HEK293 (cell line): ENCODE data around the gene PLD6.
A peak's percentile ranks its signal among the peaks of the same experiment; 100 is the strongest.

Experiments
- CTCF ChIA-PET: fragments of 350-600 bp; formaldehyde crosslinking; extraction: SDS; loops from one replicate; lab custom pipeline; 2021; ENCODE audit warnings: antibody characterized with exemption; lab: Yijun Ruan, JAX
- POLR2A ChIA-PET: fragments of 300-600 bp; formaldehyde crosslinking; extraction: SDS; loops from one replicate; lab custom pipeline; 2020; ENCODE audit warnings: antibody characterized with exemption, inconsistent platforms; lab: Yijun Ruan, JAX
- H3K27ac ChIP-seq: fragments of 200-500 bp; sonication (Bioruptor generic); 2 replicates; pipeline ENCODE4 v1.5.1; 2014; ENCODE audit warnings: low read depth, low read length, control low read depth, inconsistent platforms; ENCODE audit errors: extremely low read depth
- H3K36me3 ChIP-seq, 2 experiments: fragments of 200-500 bp in 1 of 2; sonication (Bioruptor generic) in 1 of 2; 1 replicate in 1 of 2; 2 replicates in 1 of 2; pipeline ENCODE4 v1.5.1; 2014 to 2017; ENCODE audit warnings: inconsistent platforms in 2 of 2, low read length in 2 of 2; ENCODE audit not compliant: control insufficient read depth in 2 of 2, insufficient read depth in 1 of 2
- H3K4me1 ChIP-seq: fragments of 200-500 bp; sonication (Bioruptor generic); 2 replicates; pipeline ENCODE4 v1.5.1; 2014; ENCODE audit warnings: mild to moderate bottlenecking, low read length, inconsistent platforms; ENCODE audit not compliant: control insufficient read depth, insufficient read depth
- H3K4me3 ChIP-seq: 2 replicates; pipeline ENCODE4 v1.5.1; 2011; ENCODE audit warnings: low read depth, mild to moderate bottlenecking, control low read depth, low read length, moderate library complexity
- H3K9me3 ChIP-seq: fragments of 200-500 bp; sonication (Bioruptor generic); 2 replicates; pipeline ENCODE4 v1.5.1; 2014; ENCODE audit warnings: low read depth, low read length, inconsistent platforms; ENCODE audit not compliant: control insufficient read depth, insufficient read depth
- BCL11B ChIP-seq: fragments of 450-650 bp; formaldehyde crosslinking; IDR thresholded peaks from 2 replicates; pipeline ENCODE4 v1.5.1; 2016; ENCODE audit warnings: low read depth, missing biosample characterization, missing genetic modification characterization
- HOXC10 ChIP-seq: sonication (generic); formaldehyde crosslinking; IDR thresholded peaks from 2 replicates; pipeline ENCODE4 v1.8.1; 2023; ENCODE audit warnings: mild to moderate bottlenecking, missing genetic modification reagents
- KLF10 ChIP-seq: fragments of 450-650 bp; IDR thresholded peaks from 2 replicates; pipeline ENCODE4 v1.5.1; 2018; ENCODE audit warnings: missing biosample characterization, mild to moderate bottlenecking, missing genetic modification characterization
- KLF16 ChIP-seq: fragments of 450-650 bp; formaldehyde crosslinking; IDR thresholded peaks from 2 replicates; pipeline ENCODE4 v1.5.1; 2017; ENCODE audit warnings: missing biosample characterization, missing genetic modification characterization
- SCRT2 ChIP-seq: fragments of 450-650 bp; formaldehyde crosslinking; IDR thresholded peaks from 2 replicates; pipeline ENCODE4 v1.5.1; 2016; ENCODE audit warnings: missing biosample characterization, missing genetic modification characterization
- ZBTB21 ChIP-seq: fragments of 450-650 bp; formaldehyde crosslinking; IDR thresholded peaks from 2 replicates; pipeline ENCODE4 v1.5.1; 2017; ENCODE audit warnings: missing biosample characterization, missing genetic modification characterization
- ZNF214 ChIP-seq: fragments of 450-650 bp; formaldehyde crosslinking; IDR thresholded peaks from 2 replicates; pipeline ENCODE4 v1.5.1; 2017; ENCODE audit warnings: missing biosample characterization, mild to moderate bottlenecking, missing genetic modification characterization, borderline replicate concordance
- ZNF311 ChIP-seq: fragments of 450-650 bp; formaldehyde crosslinking; IDR thresholded peaks from 2 replicates; pipeline ENCODE4 v1.5.1; 2017; ENCODE audit warnings: missing biosample characterization, missing genetic modification characterization, borderline replicate concordance
- ZNF449 ChIP-seq: fragments of 450-650 bp; formaldehyde crosslinking; IDR thresholded peaks from 2 replicates; pipeline ENCODE4 v1.5.1; 2017; ENCODE audit warnings: missing biosample characterization, mild to moderate bottlenecking, missing genetic modification characterization, moderate library complexity
- ZNF664 ChIP-seq: fragments of 450-650 bp; formaldehyde crosslinking; IDR thresholded peaks from 2 replicates; pipeline ENCODE4 v1.5.1; 2016; ENCODE audit warnings: missing biosample characterization, missing genetic modification characterization
- ZNF670 ChIP-seq: fragments of 450-650 bp; formaldehyde crosslinking; IDR thresholded peaks from 2 replicates; pipeline ENCODE4 v1.5.1; 2016; ENCODE audit warnings: missing biosample characterization, missing genetic modification characterization, low read depth
- ZXDB ChIP-seq: fragments of 450-650 bp; formaldehyde crosslinking; IDR thresholded peaks from 2 replicates; pipeline ENCODE4 v1.5.1; 2016; ENCODE audit warnings: missing biosample characterization, missing genetic modification characterization
- TF ChIP-seq, protein P1 (sequence below): fragments of 450-650 bp; formaldehyde crosslinking; IDR thresholded peaks from 2 replicates; pipeline ENCODE4 v1.5.1; 2016; ENCODE audit warnings: missing biosample characterization, missing genetic modification characterization
- TF ChIP-seq, protein P2 (sequence below): fragments of 450-650 bp; formaldehyde crosslinking; IDR thresholded peaks from 2 replicates; pipeline ENCODE4 v1.5.1; 2016; ENCODE audit warnings: missing biosample characterization, missing genetic modification characterization

Gene PLD6

GRCh38 chr17:17201907-17202306, 4.2 kb downstream of the PLD6 start:
- POLR2A ChIA-PET, result interaction anchor here (1.6 kb wide), 1 partner anchor 33 kb away, joined by 4 read pairs; no protein-coding TSS in a partner anchor
- Histone ChIP-seq H3K4me1 (peaks cover 5% of the 10 kb centered on the region), H3K9me3 (no peaks in the 10 kb centered on the region), H3K36me3 (peaks cover 4 to 41% of the 10 kb centered on the region in 2 experiments), H3K4me3 (no peak overlapping the region), H3K27ac (no peak overlapping the region)
- TF ChIP-seq ZNF449, result peak; percentile 71; the same call in 1 of the 2 replicates
- TF ChIP-seq ZNF311 (tag by site-specific recombination), result no peak
- CTCF ChIA-PET, result no interaction called here

DNA sequence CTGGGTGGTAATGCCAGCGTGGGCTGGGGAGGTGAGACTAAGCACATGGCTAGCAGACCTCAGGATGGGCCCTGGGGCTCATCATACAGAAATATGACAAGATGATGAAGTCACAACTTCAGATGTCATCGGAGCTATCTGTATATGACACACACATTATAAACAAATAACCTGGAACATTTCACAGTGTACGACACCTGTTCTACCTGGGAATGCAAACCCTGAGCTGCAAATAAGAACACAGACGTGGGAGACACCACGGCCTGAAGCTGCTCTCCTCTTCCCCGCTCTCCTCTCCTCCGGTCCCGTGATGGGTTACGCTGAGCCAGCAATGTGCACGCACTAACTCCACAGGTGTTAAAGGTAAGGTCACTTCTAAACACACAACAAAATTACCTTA, 4.9 kb downstream of the PLD6 start:
- peaks cover 4 to 41% of the 10 kb centered on the region in 2 experiments for H3K36me3 ChIP-seq
- POLR2A ChIA-PET, result interaction anchor here (0.8 to 1.6 kb wide), 5 partner anchors 9 to 43 kb away, joined by 3 to 9 read pairs (median 4); no protein-coding TSS in a partner anchor
- no peak overlapping the region for H3K27ac ChIP-seq
- peaks cover 5% of the 10 kb centered on the region for H3K4me1 ChIP-seq
- CTCF ChIA-PET, result interaction anchor here (0.6 to 1.1 kb wide), 2 partner anchors 57 to 60 kb away, joined by 3 to 4 read pairs; no protein-coding TSS in a partner anchor
- H3K9me3 ChIP-seq, result no peaks in the 10 kb centered on the region
- peak; percentile 49; the same call in 1 of the 2 replicates for TF ChIP-seq SCRT2 (tag by site-specific recombination)
- no peak for TF ChIP-seq ZNF670
- no peak overlapping the region for H3K4me3 ChIP-seq

GRCh38 chr17:17200831-17201230, 5.3 kb downstream of the PLD6 start:
- no peaks in the 10 kb centered on the region for H3K9me3 ChIP-seq
- CTCF ChIA-PET, result interaction anchor here (0.6 to 1.1 kb wide), 2 partner anchors 57 to 60 kb away, joined by 3 to 4 read pairs; no protein-coding TSS in a partner anchor
- H3K4me3 ChIP-seq, result no peak overlapping the region
- POLR2A ChIA-PET, result interaction anchor here (0.8 to 1.6 kb wide), 5 partner anchors 9 to 44 kb away, joined by 3 to 9 read pairs (median 4); no protein-coding TSS in a partner anchor
- H3K27ac ChIP-seq, result no peak overlapping the region
- peaks cover 5% of the 10 kb centered on the region for H3K4me1 ChIP-seq
- H3K36me3 ChIP-seq, result peaks cover 4 to 41% of the 10 kb centered on the region in 2 experiments
- TF ChIP-seq KLF16 (no peak), ZXDB (tag by site-specific recombination) (no peak), ZNF214 (no peak), ZNF670 (no peak), ZNF311 (tag by site-specific recombination) (no peak), HOXC10 (CRISPR knock-in tag) (no peak), ZBTB21 (tag by site-specific recombination) (no peak), KLF10 (tag by site-specific recombination) (no peak), ZNF449 (no peak), BCL11B (no peak), ZNF664 (tag by site-specific recombination) (no peak)
- TF ChIP-seq, protein P1, sequence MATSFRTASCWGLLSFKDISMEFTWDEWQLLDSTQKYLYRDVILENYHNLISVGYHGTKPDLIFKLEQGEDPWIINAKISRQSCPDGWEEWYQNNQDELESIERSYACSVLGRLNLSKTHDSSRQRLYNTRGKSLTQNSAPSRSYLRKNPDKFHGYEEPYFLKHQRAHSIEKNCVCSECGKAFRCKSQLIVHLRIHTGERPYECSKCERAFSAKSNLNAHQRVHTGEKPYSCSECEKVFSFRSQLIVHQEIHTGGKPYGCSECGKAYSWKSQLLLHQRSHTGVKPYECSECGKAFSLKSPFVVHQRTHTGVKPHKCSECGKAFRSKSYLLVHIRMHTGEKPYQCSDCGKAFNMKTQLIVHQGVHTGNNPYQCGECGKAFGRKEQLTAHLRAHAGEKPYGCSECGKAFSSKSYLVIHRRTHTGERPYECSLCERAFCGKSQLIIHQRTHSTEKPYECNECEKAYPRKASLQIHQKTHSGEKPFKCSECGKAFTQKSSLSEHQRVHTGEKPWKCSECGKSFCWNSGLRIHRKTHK, result no peak
- TF ChIP-seq, protein P2, sequence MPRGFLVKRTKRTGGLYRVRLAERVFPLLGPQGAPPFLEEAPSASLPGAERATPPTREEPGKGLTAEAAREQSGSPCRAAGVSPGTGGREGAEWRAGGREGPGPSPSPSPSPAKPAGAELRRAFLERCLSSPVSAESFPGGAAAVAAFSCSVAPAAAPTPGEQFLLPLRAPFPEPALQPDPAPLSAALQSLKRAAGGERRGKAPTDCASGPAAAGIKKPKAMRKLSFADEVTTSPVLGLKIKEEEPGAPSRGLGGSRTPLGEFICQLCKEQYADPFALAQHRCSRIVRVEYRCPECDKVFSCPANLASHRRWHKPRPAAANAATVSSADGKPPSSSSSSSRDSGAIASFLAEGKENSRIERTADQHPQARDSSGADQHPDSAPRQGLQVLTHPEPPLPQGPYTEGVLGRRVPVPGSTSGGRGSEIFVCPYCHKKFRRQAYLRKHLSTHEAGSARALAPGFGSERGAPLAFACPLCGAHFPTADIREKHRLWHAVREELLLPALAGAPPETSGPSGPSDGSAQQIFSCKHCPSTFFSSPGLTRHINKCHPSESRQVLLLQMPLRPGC (tag by site-specific recombination), result no peak
